ENCODE results near the gene NISCH.

NISCH gene

GRCh38 chr3:52479037-52479876 lies 23.9 kb downstream of the NISCH start:
- no peak overlapping the region for H3K4me3 ChIP-seq (ENCODE audit: severe bottlenecking)
- H3K36me3 ChIP-seq (ENCODE audit: low read depth), result peaks cover 67% of the 10 kb centered on the region
- H3K27ac ChIP-seq (ENCODE audit: poor library complexity, severe bottlenecking), result no peak overlapping the region
- DNase-seq (ENCODE audit: low spot score) (no peak), ATAC-seq (ENCODE audit: low read depth) (no peak)
- no peaks in the 10 kb centered on the region for H3K27me3 ChIP-seq (ENCODE audit: insufficient read depth, poor library complexity, severe bottlenecking)
- TF ChIP-seq CTCF (IDR thresholded peaks at IDR 0.05; ENCODE audit: poor library complexity, severe bottlenecking), result no peak
- peaks cover 8% of the 10 kb centered on the region for H3K4me1 ChIP-seq (ENCODE audit: insufficient read depth, poor library complexity, severe bottlenecking)
- no peaks in the 10 kb centered on the region for H3K9me3 ChIP-seq (ENCODE audit: severe bottlenecking)

GRCh38 chr3:52479877-52480575 lies 24.6 kb downstream of the NISCH start:
- peaks cover 59% of the 10 kb centered on the region for H3K36me3 ChIP-seq (ENCODE audit: low read depth)

GRCh38 chr3:52480768-52481715 lies 25.6 kb downstream of the NISCH start:
- Histone ChIP-seq H3K9me3 (ENCODE audit: severe bottlenecking) (no peaks in the 10 kb centered on the region), H3K4me1 (ENCODE audit: insufficient read depth, poor library complexity, severe bottlenecking) (peaks cover 8% of the 10 kb centered on the region), H3K36me3 (ENCODE audit: low read depth) (peaks cover 60% of the 10 kb centered on the region), H3K4me3 (ENCODE audit: severe bottlenecking) (no peak overlapping the region), H3K27me3 (ENCODE audit: insufficient read depth, poor library complexity, severe bottlenecking) (no peaks in the 10 kb centered on the region), H3K27ac (ENCODE audit: poor library complexity, severe bottlenecking) (no peak overlapping the region)
- DNase-seq (ENCODE audit: low spot score), result no peak
- no peak for TF ChIP-seq CTCF (IDR thresholded peaks at IDR 0.05; ENCODE audit: poor library complexity, severe bottlenecking)
- ATAC-seq (ENCODE audit: low read depth), result no peak

More at GRCh38 chr3:52479877-52480575, 24.6 kb downstream of the NISCH start:
- TF ChIP-seq CTCF (IDR thresholded peaks at IDR 0.05; ENCODE audit: poor library complexity, severe bottlenecking), result no peak
- Histone ChIP-seq H3K27ac (ENCODE audit: poor library complexity, severe bottlenecking) (no peak overlapping the region), H3K4me3 (ENCODE audit: severe bottlenecking) (no peak overlapping the region), H3K4me1 (ENCODE audit: insufficient read depth, poor library complexity, severe bottlenecking) (peaks cover 8% of the 10 kb centered on the region), H3K27me3 (ENCODE audit: insufficient read depth, poor library complexity, severe bottlenecking) (no peaks in the 10 kb centered on the region), H3K9me3 (ENCODE audit: severe bottlenecking) (no peaks in the 10 kb centered on the region)
- ATAC-seq (ENCODE audit: low read depth), result no peak
- DNase-seq (ENCODE audit: low spot score), result no peak

GRCh38 chr3:52481819-52482521 lies 26.6 kb downstream of the NISCH start:
- DNase-seq (ENCODE audit: low spot score), result peak; percentile 67
- Histone ChIP-seq H3K4me3 (ENCODE audit: severe bottlenecking) (no peak overlapping the region), H3K27me3 (ENCODE audit: insufficient read depth, poor library complexity, severe bottlenecking) (no peaks in the 10 kb centered on the region), H3K9me3 (ENCODE audit: severe bottlenecking) (no peaks in the 10 kb centered on the region), H3K27ac (ENCODE audit: poor library complexity, severe bottlenecking) (no peak overlapping the region), H3K36me3 (ENCODE audit: low read depth) (peaks cover 59% of the 10 kb centered on the region), H3K4me1 (ENCODE audit: insufficient read depth, poor library complexity, severe bottlenecking) (peaks cover 8% of the 10 kb centered on the region)
- TF ChIP-seq CTCF (IDR thresholded peaks at IDR 0.05; ENCODE audit: poor library complexity, severe bottlenecking), result no peak
- ATAC-seq (ENCODE audit: low read depth), result no peak

Data from RWPE2 (cell line).